Measurements from ENCODE around the gene PELO.

Gene PELO

GRCh38 chr5:52802974-52803336 is 15.2 kb downstream of the PELO start:
- TF ChIP-seq CTCF (IDR thresholded peaks at IDR 0.05; ENCODE audit: control insufficient read depth, insufficient read depth, low read depth, low read length, missing control alignments) = no peak
- no peak for DNase-seq (ENCODE audit: low read depth)
- peak overlapping the region; percentile 69 for H3K4me3 ChIP-seq (ENCODE audit: control insufficient read depth, low read depth, low read length)

DNA sequence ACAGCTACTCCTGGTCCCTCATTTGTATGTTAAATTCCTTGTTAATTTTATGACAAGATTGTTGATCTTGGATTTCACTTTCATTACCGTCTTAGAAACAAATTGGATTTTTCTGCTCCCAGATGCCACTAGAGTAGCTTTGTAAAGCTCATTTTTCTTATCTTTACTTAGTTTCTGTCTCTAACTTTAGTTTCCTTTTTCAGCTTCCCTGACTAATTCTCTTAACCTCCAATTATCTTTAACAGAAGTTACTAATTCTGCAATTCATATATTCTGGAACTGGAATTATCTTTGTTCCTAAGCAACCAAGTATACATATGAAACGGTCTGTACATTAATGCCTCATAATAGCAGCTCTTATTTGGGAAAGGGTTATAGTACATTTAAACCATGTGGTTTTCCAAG is 16.7 kb downstream of the PELO start:
- DNase-seq (ENCODE audit: low read depth) = no peak
- no peak for TF ChIP-seq CTCF (IDR thresholded peaks at IDR 0.05; ENCODE audit: control insufficient read depth, insufficient read depth, low read depth, low read length, missing control alignments)
- H3K4me3 ChIP-seq (ENCODE audit: control insufficient read depth, low read depth, low read length) = no peak overlapping the region

GRCh38 chr5:52804981-52805380 is 17.3 kb downstream of the PELO start:
- no peak for TF ChIP-seq CTCF (IDR thresholded peaks at IDR 0.05; ENCODE audit: control insufficient read depth, insufficient read depth, low read depth, low read length, missing control alignments)
- DNase-seq (ENCODE audit: low read depth) = no peak
- no peak overlapping the region for H3K4me3 ChIP-seq (ENCODE audit: control insufficient read depth, low read depth, low read length)

GRCh38 chr5:52805615-52806014 is 17.9 kb downstream of the PELO start:
- no peak for DNase-seq (ENCODE audit: low read depth)
- no peak overlapping the region for H3K4me3 ChIP-seq (ENCODE audit: control insufficient read depth, low read depth, low read length)
- TF ChIP-seq CTCF (IDR thresholded peaks at IDR 0.05; ENCODE audit: control insufficient read depth, insufficient read depth, low read depth, low read length, missing control alignments) = no peak

GRCh38 chr5:52807037-52807436 is 19.3 kb downstream of the PELO start:
- DNase-seq (ENCODE audit: low read depth) = no peak
- no peak overlapping the region for H3K4me3 ChIP-seq (ENCODE audit: control insufficient read depth, low read depth, low read length)
- no peak for TF ChIP-seq CTCF (IDR thresholded peaks at IDR 0.05; ENCODE audit: control insufficient read depth, insufficient read depth, low read depth, low read length, missing control alignments)

DNA sequence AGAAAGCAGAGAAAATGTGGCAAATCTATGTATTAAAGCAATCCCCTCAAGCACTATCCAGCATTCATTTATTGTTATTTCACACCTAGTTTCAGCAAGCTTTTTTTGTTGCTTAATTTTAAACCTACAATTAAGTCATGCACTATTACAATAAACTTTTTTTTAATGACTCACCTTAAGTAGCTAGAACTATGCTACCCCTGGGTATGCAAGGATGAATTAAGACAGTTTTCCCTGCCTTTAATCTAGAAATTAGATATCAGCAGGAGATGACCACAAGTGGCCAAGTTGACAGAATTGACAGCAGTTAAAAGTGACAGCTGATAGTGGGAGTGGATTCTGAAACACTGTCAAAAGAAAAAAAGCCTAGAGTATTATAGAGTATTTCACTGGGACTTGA is 20.0 kb downstream of the PELO start:
- no peak for TF ChIP-seq CTCF (IDR thresholded peaks at IDR 0.05; ENCODE audit: control insufficient read depth, insufficient read depth, low read depth, low read length, missing control alignments)

DNA sequence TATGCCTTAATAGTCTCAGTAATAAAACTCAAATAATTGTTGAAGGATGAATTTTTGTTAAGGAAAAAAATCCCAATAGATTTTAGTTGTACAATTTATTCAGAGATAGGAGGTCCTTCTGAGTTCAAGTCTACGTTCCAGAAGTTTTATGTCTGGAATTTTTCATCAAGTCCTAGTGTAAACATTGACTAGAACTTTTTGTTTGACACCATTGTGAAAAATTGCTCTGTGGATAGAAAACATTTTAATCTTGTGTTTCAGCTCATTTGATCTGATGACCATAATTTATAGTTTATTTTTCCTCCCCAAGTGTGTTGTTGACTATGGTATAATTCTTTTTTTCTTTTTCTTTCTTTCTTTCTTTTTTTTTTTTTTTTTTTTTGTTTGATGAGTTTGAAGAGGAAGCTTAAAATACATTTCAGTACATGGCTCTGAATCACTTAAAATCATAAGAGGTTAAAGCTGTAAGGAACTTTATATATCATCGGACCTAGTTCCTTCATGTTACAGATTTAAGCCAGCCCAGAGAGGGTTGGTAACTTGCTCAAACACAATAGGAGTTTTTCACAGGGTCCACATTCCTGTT is 20.7 kb downstream of the PELO start:
- DNase-seq (ENCODE audit: low read depth) = no peak
- TF ChIP-seq CTCF (IDR thresholded peaks at IDR 0.05; ENCODE audit: control insufficient read depth, insufficient read depth, low read depth, low read length, missing control alignments) = no peak
- no peak overlapping the region for H3K4me3 ChIP-seq (ENCODE audit: control insufficient read depth, low read depth, low read length)

More for the DNA sequence above, 20.0 kb downstream of the PELO start:
- no peak for DNase-seq (ENCODE audit: low read depth)
- no peak overlapping the region for H3K4me3 ChIP-seq (ENCODE audit: control insufficient read depth, low read depth, low read length)
